ENCODE results near the gene ATP6V1F. TPM values are rescaled to one million over a fixed set of nuclear protein-coding genes. Genes with fewer than 3 reads are reported as not detected.

Gene ATP6V1F
- total RNA-seq, 1 donor from 2014 or later, result 71.5 TPM

DNA sequence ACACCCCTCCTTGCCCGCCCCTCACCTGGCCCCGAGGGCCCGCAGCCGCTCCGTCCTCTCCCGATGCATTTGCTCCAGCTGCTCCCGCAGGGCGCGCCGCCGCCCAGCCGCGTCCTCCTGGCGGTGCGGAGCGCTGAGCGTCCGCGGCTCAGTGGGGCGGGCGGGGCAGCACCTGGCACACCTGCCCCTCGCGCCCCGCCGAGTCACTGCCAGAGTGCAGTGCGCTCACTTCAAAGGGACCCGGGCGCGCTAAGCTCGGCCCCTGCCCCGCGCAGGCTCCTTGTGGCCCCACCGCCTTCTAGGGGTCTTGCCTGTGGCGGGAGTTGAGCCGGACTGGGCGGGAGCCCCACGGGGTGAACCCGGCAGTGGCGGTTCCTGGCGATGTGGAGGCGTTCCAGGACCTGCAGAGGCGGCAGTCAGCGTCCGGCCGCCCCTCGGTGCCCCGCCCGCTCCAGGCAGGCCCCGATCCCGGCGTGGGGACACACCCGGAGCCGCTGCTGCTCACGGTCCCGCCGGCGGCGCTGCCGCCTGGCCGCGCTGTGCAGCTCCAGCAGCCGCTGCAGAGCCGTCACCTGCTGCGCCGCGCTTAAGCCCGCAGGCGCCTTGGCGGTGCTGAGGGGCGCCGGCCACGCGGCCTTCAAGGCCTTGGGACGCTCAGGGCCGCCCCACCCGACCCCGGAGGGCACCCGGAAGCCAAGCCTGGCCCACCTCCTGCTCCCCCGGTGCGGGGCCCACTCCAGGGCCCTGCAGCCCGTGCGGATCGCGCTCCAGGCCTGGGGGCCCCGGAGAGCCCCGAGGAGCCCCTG lies 6.7 kb downstream of the ATP6V1F start:
- DNase-seq, result peak; percentile 68

DNA sequence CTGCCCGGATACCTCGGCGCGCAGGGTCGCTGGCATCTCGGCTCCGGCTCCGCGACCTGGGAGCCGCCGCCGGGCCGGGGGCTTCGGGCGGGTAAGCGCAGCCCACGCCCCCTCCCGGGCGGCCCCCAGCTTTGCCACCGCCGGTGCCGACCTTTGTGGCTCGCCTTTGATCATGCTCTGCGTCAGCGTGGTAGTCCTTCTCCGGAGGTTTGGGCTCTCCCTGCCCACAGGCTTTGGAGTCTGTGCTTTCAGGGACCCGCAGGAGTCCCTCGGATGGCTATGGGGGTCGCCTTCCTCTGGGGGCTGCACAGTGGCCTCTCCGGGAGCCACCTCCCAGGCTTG lies 7.3 kb downstream of the ATP6V1F start:
- no peak for DNase-seq

DNA sequence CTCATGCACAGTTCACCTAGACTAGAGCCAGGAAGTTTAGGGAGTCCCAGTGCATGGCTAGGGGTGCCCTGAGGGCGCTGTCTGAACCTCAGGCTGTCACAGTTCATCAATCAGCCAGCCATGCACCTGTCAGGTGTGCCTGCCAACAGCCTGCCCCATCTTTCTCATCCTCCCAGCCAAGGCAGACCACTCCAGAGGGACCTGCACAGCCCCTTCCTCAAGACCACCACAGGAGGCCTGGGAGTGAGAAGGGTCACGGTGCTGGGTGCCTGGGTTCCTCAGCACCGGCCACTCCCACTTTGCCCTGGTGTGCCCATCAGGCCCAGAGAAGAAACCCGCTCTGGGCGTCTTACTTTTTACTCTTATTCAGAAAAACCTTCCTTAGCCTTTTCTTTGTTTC lies 8.4 kb downstream of the ATP6V1F start:
- DNase-seq, result no peak

DNA sequence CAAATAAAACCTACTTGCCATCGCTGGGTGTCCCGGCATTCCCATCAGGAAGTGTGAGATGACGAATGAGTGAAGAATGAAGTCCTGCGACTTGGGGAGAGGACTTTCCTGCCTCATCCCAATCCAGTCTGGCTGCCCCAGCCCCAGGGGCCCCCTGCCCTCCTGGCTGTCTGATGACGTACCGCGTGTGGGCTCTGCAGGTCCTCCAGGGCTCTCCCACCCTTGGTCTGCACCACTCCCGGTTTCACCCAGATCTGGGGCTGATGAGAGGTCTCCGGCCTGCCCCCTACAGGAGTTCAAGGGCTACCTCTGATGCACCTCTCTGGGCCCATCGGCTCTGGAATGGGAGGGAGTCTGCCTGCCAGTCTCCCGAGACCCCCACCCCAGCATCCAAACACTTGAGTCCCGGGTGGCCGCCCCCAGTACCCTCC lies 9.8 kb downstream of the ATP6V1F start:
- DNase-seq, result no peak

DNA sequence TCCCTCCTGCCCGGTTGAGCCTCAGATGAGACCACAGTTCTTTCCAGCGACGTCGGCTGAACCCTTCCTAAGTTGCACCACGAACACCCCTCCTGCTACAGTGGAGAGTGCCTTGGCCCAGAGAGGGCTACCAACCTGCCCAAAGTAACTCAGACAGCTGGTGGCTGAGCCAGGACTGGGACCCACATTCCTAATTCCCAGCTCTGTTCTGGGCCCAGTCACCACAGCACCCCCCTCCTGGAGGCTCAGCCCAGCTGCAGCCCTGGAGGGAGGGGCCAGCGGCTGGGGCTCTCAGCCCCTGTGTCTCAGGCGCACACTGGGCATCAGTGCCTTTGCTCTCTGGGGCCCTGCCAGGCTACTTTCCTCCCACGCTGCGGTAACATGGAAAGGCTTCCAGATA lies 10.6 kb downstream of the ATP6V1F start:
- no peak for DNase-seq

DNA sequence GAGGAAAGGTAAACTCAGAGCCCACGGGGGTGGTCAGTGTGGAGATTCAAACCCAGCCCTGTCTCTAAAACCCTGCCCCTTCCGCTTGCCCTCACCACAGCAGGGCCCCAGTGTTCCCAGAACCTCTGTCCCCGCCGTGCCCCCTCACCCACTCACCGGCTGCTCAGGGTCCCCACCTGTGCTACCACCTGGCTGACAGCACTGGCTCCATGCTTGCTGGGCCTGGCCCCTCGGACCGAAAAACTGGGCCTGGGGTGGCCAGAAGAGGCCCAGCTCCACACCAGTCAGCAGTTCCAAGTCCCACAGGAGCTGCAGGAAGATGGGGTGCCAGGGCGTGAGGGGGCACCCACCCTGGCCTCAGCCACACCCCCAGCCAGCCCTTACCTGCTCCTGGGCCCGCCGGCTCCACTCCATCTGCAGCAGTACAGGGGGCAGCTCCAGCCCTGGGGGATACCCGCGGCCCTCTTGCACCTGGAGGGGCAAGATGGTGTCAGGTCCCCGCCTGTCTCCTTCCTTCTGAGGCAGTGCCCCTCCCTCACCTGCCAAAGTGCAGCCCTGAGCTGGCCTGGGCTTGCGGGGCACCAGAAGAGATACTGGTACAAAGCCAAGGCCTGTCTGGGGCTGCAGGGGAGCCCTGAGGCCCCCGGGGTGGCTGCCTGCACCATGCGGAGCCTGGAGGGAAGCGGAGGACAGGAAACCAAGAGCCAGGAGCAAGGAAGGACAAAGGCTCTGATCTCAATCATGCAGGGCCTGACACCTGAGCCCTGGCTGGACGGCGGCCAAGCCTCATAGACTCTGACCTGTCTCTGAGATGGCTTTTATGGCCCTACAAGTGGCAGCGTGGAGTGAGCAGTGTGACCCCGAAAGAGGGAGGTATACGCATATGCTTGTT lies 11.7 kb downstream of the ATP6V1F start:
- no peak for DNase-seq

DNA sequence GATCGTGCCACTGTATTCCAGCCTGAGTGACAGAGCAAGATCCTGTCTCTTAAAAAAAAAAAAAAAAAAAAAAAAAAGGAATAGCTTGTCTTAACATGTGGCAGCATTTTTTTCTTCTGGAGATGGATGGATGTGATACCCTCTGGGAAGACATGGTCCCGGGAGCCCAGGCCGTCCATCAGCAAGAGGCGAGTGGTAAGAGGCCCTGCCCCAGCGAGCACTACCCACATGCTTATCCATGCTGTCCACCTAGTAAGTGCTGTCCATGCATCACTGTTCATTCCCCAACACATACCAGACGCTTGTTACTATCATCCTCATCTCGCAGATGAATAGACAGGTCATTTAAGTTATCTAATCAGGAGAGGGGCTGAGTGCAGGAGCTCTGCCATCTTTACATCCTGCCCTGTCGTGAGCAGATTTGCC lies 12.9 kb downstream of the ATP6V1F start:
- DNase-seq, result no peak

DNA sequence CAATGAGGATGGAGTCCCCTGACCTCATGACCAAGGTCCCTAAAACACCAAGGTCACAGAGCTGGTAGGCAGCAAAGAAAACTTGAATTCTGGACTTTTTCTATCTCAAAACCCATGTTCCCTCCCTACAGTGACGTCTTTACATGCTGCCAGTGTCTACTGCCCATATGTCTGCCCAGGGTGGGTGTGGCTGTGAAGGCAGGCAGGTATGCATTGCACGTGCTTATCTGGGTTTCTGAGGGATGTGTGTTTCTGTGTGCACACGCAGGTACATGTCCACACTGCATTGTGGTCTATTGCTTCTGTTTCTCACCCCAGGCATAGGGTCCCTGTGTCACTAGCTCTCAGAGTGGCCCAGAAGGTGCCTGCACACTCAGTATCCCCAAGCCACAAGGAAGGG lies 13.5 kb downstream of the ATP6V1F start:
- no peak for DNase-seq

DNA sequence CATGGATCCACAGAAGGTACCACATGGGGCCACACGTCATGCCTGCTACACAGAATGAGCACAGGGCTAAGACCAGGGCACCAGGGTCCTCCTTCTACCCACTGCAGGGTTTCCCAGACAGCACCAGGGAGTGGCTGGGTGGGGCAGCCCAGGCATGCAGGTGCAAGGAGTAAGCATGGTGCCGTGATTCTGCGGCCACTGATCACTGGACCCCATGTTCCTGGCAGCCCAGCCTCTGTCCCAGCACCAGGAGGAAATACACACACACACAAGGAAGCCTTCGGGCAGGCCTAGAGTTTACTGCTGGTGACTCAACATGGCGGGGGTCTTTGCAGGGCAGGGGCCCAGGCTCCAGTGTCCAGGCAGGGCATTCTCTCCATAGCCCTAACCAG lies 13.9 kb downstream of the ATP6V1F start:
- no peak for DNase-seq

DNA sequence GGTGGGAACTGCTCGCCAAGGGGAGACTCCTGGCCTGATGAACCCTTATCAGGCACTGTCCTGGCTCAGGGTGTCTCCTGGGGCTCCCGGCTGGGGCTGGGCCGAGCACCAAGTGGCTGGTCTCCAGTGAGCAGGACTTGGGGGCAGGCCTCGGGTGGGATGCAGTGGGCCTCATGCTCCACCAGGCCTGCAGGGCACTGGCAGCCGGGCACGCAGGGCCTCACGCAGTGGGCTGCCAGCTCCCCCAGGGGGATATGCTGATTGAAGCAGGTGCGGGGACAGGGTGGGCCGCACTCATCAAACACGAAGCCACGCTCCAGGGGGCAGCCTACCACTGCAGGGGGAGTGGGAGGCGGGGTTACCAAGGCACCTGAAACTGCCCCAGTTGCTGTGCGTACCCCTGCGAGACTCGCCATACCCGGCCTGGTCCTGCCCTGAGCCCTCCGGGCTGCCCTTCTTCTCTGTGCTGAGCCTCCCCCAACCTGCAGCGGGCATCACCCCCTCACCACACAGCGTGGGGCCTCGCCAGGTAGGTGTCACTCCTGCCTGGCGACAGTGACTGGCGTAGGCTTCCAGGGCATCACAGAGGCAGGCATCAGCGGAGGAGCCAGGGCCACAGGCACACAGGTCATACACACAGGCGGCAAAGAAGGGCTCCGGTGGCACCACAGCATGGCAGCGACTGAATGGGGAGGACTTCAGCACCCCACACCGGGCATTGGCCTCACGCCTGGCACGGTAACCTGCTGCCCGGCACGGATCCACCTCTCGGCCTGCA lies 14.5 kb downstream of the ATP6V1F start:
- DNase-seq, result no peak

DNA sequence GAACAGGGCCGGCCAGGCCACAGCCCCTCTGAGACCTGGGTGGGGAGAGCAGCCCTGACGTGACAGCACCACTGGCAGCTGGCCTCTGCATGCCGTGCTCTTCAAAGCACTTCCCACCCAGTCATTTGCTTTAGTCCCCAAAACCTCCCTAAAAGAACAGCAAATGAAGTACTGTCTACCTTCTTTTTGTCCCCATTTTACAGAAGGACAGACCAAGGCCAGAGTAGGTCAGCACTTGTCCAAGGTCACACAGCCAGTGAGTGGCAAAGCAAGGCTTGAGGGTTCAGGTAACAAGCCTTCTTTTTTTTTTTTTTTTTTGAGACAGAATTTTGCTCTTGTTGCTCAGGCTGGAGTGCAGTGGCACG lies 15.1 kb downstream of the ATP6V1F start:
- no peak for DNase-seq

DNA sequence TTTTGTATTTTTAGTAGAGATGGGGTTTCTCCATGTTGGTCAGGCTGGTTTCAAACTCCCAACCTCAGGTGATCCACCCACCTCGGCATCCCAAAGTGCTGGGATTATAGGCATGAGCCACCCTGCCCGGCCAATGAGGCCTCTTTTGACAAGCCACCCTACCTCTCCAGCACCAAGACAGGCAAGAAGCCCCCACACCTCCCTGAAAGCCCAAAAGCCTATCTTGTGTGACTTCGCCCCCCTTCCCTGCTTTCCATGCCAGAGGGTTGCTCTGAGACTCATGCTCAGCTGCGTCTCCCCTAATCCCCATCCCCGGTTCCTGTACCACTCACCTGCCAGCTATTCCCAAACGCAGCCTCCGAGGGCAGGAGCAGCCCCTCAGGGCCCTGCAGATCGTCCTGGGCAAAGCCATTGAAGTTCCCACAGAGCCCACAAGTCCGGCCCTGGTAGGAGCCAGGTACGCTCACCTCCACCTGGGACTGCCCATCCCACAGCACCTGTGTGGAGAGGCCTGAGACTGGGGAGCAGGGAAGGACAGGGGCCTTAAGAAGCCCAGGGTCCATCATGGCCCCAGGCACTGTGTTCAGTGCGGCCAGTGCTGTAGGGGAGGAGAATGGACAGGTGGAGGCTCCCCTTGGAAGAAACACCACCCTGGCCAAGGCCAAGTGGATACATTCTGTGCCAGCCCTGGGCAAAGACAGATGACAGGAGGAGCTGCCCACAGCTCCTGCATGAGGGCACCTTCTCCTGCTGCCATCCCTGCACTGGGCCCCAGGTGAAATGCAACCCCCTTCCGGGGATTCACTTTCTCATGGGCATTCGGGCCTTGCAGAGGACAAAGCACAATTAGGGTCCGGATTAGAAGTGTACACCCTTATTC lies 15.8 kb downstream of the ATP6V1F start:
- no peak for DNase-seq

DNA sequence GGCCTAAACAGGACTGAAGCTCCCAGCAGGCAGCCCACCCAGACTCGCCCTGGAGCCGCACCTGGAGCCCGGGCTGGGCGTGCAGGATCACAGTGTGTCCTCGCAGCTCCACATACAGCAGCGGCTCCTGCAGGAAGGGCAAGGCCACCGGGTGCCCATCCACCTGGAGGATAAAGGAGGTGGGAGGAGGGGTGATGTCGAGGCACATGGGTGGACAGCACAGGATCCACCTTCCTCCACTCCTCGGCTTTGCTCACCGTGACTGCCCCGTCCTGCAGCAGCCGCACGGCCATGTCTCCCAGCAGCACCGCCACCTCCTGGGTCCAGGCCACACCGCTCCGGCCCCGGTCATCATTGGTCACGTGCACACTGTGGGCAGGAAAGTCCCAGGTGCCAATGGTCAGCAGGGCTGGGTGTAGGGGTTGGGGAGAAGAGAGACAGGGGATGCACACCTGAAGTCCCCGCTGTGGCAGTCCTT lies 16.8 kb downstream of the ATP6V1F start:
- DNase-seq, result no peak

DNA sequence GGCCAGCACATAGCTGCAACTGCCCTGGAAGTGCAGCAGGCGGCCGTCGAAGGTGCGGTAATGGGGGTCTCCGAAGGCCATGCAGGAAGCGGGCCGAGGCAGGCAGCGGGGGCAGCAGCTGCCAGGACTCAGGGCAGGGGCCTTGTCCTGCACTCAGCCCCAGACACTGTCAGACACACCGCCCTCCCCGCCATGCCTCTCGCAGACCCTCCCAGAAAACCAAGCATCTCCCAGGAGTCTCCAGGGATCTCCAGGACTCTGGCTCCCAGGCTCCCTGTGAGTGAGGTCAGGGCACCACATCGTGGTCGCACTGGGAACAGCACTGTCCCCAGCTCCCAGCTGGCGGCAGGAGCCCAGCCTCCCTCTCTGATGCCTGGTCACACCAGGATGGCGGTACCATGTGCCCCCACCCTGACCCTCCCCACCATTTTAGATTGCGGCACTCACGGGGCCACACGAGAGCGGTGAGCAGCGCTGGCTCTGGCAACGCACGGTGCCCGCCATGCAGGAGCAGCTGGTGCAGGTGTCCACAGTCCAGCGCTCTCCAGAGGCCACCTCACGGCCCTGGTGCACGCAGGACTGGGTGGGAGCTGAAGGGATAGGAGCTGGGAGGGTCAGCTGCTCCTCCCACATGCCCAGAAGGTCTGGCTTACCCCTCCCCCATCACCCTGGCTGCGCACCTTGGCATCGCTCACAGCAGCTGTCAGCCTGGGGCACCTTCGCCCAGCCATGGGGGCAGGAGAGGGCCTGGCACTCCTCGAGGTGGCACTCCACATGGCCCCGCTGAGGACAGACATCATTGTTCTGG lies 17.5 kb downstream of the ATP6V1F start:
- DNase-seq, result peak; percentile 79

DNA sequence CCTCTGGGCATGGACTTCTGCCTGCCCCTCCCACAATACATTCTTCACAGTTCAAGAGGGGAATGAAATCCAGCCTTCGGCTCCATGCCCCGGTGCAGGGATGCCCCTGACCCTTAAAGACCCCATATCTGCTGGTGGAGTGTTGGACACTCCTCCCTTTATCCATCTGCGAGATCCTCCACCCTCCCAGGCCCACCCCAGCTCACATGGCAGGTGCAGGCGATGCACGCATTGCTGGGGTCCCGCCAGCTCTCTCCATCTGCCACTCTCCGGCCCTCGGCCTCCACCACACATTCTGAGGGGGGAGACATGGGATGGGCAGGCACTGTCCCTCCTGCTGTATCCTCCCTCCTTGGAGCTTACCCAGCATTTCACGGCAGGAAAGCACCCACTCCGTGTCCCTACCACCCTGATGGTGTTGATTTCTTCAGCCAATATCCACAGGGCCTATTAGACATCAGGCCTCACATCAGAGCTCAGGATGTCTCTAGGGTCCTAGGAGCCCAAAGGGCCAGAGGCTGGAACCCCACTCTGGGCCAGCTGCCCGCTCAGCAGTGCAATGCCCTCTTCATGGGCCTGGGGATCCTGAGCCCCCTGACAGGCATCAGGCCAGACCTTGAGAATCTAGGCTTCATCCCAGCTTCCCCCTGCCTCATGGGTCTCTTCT lies 18.3 kb downstream of the ATP6V1F start:
- DNase-seq, result no peak

DNA sequence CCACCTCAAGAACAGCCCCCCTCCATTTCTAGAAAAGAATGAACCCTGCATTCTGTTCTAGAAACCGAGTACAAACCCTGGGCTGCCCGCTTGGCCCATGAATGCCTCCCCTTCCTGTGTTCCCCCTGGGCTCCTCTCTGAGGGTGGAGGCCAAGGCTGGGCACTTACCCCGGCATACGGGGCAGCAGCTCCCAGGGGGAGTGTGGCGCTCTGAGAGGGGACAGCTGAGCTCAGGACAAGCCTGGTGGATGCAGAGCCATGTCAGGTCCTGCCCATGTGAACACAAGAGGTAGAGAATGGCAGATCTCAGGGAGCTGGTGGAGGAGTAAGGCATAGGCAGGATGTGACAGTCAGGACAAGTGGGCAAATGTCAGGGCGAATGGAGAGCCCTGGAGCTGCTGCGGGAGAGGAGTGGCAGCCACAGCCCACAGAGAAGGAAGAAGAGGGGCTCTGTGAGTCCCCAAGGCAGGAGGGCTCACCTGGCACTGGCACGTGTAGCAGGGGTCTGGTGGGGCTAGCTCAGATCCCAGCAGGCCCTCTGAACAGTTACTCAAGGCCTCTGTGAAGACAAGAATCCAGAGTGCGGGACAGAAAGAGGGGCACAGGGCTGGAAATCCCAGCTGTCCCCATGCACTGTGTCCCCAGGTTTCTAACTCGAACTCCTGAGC lies 18.9 kb downstream of the ATP6V1F start:
- DNase-seq, result no peak

DNA sequence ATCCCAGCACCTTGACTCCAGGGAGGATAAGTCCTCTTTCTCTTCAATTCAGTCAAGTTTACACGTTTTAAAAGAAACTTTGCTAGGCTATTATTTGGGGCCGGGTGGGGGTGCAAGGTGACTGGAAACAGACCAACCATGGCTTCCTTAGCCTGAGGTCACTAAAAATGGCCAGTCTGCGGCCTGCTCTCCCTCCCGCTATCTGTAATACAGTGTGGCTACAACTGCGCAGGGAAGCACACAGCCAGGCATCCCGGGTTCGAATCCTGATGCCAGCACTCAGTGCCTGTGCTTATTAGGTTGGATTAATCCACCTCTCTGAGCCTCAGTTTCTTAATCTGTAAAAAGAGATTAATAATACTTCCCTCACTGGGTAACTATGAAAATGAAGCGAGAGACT lies 19.5 kb downstream of the ATP6V1F start:
- no peak for DNase-seq

DNA sequence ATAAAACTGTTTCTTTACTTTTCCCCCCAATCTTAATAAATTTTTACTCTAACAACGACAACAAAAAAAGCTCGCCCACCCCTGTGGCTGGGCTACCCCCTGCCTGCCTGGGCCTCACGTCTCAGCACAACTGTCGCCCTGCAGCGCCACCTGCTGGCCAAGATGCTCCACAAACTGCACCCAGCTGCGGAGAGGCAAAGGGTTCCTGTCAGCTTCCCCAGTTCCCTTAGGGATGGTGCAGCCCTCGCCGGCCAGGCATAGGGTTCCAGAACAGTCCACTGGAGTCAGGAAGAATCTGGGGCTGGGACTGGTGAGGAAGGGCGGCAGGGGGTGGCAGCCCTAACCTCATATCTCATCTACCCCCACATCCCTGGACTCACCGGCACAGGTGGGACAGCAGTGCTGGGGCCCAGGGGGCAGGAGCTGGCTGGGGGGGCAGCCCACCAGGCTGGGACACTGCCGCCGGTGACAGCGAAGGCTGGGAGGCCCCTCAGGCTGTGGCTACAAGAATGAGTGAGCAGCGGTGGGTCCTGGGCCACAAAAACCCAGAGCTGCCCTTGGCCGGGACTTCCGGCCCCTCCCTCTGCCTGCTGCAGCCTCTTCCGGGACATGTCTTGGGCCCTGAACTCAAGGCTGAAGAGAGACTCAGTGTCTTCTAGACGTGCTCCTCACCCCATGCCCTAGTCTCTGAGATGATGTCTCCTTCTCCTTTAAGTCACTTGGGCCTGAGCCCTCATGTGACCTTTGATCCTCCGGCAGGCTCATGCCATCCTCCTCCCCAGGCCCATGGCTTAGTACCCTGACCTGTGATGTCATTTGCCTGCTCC lies 21.2 kb downstream of the ATP6V1F start:
- peak; percentile 87 for DNase-seq

All from tongue (tissue), 2 donors.